Measurements from ENCODE around the gene PGS1.

PGS1 gene

GRCh38 chr17:78387977-78388941 lies 9.8 kb downstream of the PGS1 start:
- no peak overlapping the region for H2AFZ ChIP-seq (ENCODE audit: low read depth, low read length, severe bottlenecking)
- no peaks in the 10 kb centered on the region for H3K36me3 ChIP-seq (ENCODE audit: low read length)
- peak overlapping the region; percentile 45 for H3K4me2 ChIP-seq (ENCODE audit: low read depth, low read length, poor library complexity, severe bottlenecking)
- H3K79me2 ChIP-seq (ENCODE audit: insufficient read depth, low read length): peaks cover 86% of the 10 kb centered on the region
- no peak for TF ChIP-seq CTCF (IDR thresholded peaks at IDR 0.05; ENCODE audit: insufficient read depth, low read length, poor library complexity, severe bottlenecking)
- no peak for TF ChIP-seq EZH2phosphoT487 (conservative IDR thresholded peaks at IDR 0.05; ENCODE audit: low read length)
- H3K9me2 ChIP-seq (replicated peaks; ENCODE audit: insufficient read depth, low read length): no peaks in the 10 kb centered on the region
- peaks cover 11% of the 10 kb centered on the region for H3F3A ChIP-seq (ENCODE audit: insufficient read depth)
- H3K9me3 ChIP-seq (ENCODE audit: insufficient read depth, low read length): no peaks in the 10 kb centered on the region
- H4K20me1 ChIP-seq (ENCODE audit: low read depth, low read length): no peaks in the 10 kb centered on the region
- peak overlapping the region; percentile 68 for H3K27ac ChIP-seq (ENCODE audit: low read depth, low read length)
- peak overlapping the region; percentile 4; the same call in 1 of the 2 replicates for H3K9ac ChIP-seq (ENCODE audit: low read length)
- H3K27me3 ChIP-seq (ENCODE audit: low read length): no peaks in the 10 kb centered on the region
- no peak overlapping the region for H3K4me3 ChIP-seq (ENCODE audit: insufficient read depth, low read length, poor library complexity, severe bottlenecking)

DNA sequence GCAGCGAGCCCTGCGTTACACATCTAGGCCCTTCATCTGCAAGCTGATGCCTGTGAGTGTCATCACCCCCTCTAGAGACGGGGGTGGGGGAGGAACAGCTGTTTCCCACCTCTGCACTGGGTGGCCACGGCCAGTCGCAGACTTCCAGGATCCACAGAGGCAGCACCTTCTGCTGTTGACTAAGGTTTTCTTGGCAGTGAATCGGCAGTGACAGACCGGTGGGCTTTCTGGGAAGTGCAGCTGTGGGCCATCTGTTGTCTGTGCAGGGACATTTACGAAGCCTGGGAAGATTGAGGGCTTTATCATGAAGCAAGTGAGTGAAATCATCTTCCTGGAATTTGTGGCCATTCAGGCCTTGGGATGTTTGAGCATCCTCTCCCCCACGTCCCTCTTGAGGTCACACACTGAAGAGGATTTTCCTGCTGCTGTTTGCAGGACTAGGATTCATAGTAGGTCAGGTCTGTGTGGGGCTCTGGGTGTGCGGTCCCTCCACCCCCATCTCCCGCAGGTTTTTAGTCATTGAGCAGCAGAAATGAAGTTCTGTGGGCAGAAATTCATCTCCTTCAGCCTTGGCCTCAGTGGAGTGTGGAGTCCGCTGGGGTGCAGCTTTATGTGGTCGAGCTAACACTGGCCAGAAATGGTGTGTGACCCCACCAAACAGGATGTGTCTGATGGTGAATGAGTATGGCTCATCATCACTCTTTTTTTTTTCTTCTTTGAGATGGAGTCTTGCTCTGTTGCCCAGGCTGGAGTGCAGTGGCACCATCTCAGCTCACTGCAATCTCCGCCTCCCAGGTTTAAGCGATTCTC lies 12.0 kb downstream of the PGS1 start:
- H3K36me3 ChIP-seq (ENCODE audit: low read length): no peaks in the 10 kb centered on the region
- no peak overlapping the region for H3K9ac ChIP-seq (ENCODE audit: low read length)
- no peaks in the 10 kb centered on the region for H3K27me3 ChIP-seq (ENCODE audit: low read length)
- no peaks in the 10 kb centered on the region for H4K20me1 ChIP-seq (ENCODE audit: low read depth, low read length)
- peaks cover 11% of the 10 kb centered on the region for H3F3A ChIP-seq (ENCODE audit: insufficient read depth)
- peaks cover 67% of the 10 kb centered on the region for H3K79me2 ChIP-seq (ENCODE audit: insufficient read depth, low read length)
- H2AFZ ChIP-seq (ENCODE audit: low read depth, low read length, severe bottlenecking): no peak overlapping the region
- H3K9me3 ChIP-seq (ENCODE audit: insufficient read depth, low read length): no peaks in the 10 kb centered on the region
- TF ChIP-seq EZH2phosphoT487 (conservative IDR thresholded peaks at IDR 0.05; ENCODE audit: low read length) (no peak), CTCF (IDR thresholded peaks at IDR 0.05; ENCODE audit: insufficient read depth, low read length, poor library complexity, severe bottlenecking) (no peak)
- H3K9me2 ChIP-seq (replicated peaks; ENCODE audit: insufficient read depth, low read length): no peaks in the 10 kb centered on the region
- H3K27ac ChIP-seq (ENCODE audit: low read depth, low read length): no peak overlapping the region
- no peak overlapping the region for H3K4me2 ChIP-seq (ENCODE audit: low read depth, low read length, poor library complexity, severe bottlenecking)
- H3K4me3 ChIP-seq (ENCODE audit: insufficient read depth, low read length, poor library complexity, severe bottlenecking): no peak overlapping the region

DNA sequence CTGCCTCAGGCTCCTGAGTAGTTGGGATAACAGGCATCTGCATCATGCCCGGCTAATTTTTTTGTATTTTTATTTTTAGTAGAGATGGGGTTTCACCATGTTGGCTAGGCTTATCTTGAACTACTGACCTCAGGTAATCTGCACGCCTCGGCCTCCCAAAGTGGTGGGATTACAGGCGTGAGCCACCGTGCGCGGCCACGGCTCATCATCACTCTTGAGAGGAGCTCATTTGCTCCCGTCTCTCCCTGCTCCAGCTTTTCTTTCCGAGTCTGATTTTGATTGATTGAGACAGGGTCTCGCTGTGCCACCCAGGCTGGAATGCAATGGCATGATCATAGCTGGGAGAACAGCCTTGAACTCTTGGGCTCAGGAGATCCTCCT lies 12.6 kb downstream of the PGS1 start:
- TF ChIP-seq CTCF (IDR thresholded peaks at IDR 0.05; ENCODE audit: insufficient read depth, low read length, poor library complexity, severe bottlenecking): no peak
- TF ChIP-seq EZH2phosphoT487 (conservative IDR thresholded peaks at IDR 0.05; ENCODE audit: low read length): no peak
- no peaks in the 10 kb centered on the region for H3K27me3 ChIP-seq (ENCODE audit: low read length)
- no peak overlapping the region for H3K4me2 ChIP-seq (ENCODE audit: low read depth, low read length, poor library complexity, severe bottlenecking)
- H3K4me3 ChIP-seq (ENCODE audit: insufficient read depth, low read length, poor library complexity, severe bottlenecking): no peak overlapping the region
- H3K27ac ChIP-seq (ENCODE audit: low read depth, low read length): no peak overlapping the region
- no peaks in the 10 kb centered on the region for H3K9me3 ChIP-seq (ENCODE audit: insufficient read depth, low read length)
- H3K79me2 ChIP-seq (ENCODE audit: insufficient read depth, low read length): peaks cover 61% of the 10 kb centered on the region
- no peaks in the 10 kb centered on the region for H3K36me3 ChIP-seq (ENCODE audit: low read length)
- no peak overlapping the region for H2AFZ ChIP-seq (ENCODE audit: low read depth, low read length, severe bottlenecking)
- H3K9ac ChIP-seq (ENCODE audit: low read length): no peak overlapping the region
- no peaks in the 10 kb centered on the region for H4K20me1 ChIP-seq (ENCODE audit: low read depth, low read length)
- no peaks in the 10 kb centered on the region for H3K9me2 ChIP-seq (replicated peaks; ENCODE audit: insufficient read depth, low read length)
- H3F3A ChIP-seq (ENCODE audit: insufficient read depth): peaks cover 11% of the 10 kb centered on the region
